B cell (primary cell): ENCODE data around the gene STX1A. TPM values are rescaled to one million over a fixed set of nuclear protein-coding genes. Genes with fewer than 3 reads are reported as not detected.

ENCODE experiments used
- ATAC-seq: fragments of 200-7000 bp; cut with Tn5 transposase; one replicate; pipeline ENCODE4 v1.10.0; 2021; ENCODE audit warnings: low read depth, mild to moderate bottlenecking, moderate number of reproducible peaks, moderate library complexity
- CTCF ChIA-PET: fragments of 350-600 bp; sonication (Branson Sonifier 250); formaldehyde crosslinking; loops from one replicate; lab custom pipeline; 2021; ENCODE audit warnings: antibody characterized with exemption, inconsistent platforms; lab: Charles Lee
- POLR2A ChIA-PET: fragments of 350-600 bp; sonication (Branson Sonifier 250); formaldehyde crosslinking; loops from one replicate; lab custom pipeline; 2021; ENCODE audit warnings: antibody characterized with exemption; lab: Charles Lee
- DNase-seq: peaks from one replicate; pipeline ENCODE4 v3.0.0; 2013
- H2AFZ ChIP-seq: 2 replicates; pipeline ENCODE4 v1.6.1; 2012; ENCODE audit warnings: mild to moderate bottlenecking, low read depth, low read length; ENCODE audit not compliant: insufficient read depth, poor library complexity, severe bottlenecking
- H3K27ac ChIP-seq, 2 donors: 1 replicate in 1 of 2; 2 replicates in 1 of 2; pipeline ENCODE4 v1.5.1; 2012 to 2013; ENCODE audit warnings: low read length in 2 of 2, mild to moderate bottlenecking in 2 of 2, moderate library complexity in 1 of 2
- H3K27me3 ChIP-seq, 4 experiments: fragments of 200-600 bp in 1 of 4; sonication (generic) in 1 of 4; replicated peaks in 1 of 4; 1 replicate in 2 of 4; 2 replicates in 2 of 4; pipeline versions ENCODE4 v1.6.1 to v1.7.0; 2013 to 2016; ENCODE audit warnings: low read length in 3 of 4, mild to moderate bottlenecking in 2 of 4, mixed read lengths in 1 of 4, moderate library complexity in 1 of 4; ENCODE audit not compliant: insufficient read depth in 4 of 4, control insufficient read depth in 3 of 4; ENCODE audit errors: control extremely low read depth in 1 of 4
- H3K36me3 ChIP-seq, 2 experiments: replicated peaks in 1 of 2; 1 replicate in 1 of 2; 2 replicates in 1 of 2; pipeline versions ENCODE4 v1.6.1 to v1.7.1; 2013; ENCODE audit warnings: low read length in 1 of 2; ENCODE audit not compliant: insufficient read depth in 2 of 2, control insufficient read depth in 1 of 2; ENCODE audit errors: control extremely low read depth in 1 of 2, extremely low read depth in 1 of 2
- H3K4me1 ChIP-seq, 2 donors: fragments of 200-600 bp in 1 of 2; sonication (generic) in 1 of 2; 1 replicate in 1 of 2; 2 replicates in 1 of 2; pipeline versions ENCODE4 v1.5.1 to v1.6.1; 2013 to 2017; ENCODE audit warnings: low read length in 2 of 2; ENCODE audit not compliant: control insufficient read depth in 2 of 2, insufficient read depth in 2 of 2
- H3K4me2 ChIP-seq: replicated peaks from 2 replicates; pipeline ENCODE3; 2012; ENCODE audit warnings: mild to moderate bottlenecking, low read depth, low read length; ENCODE audit not compliant: poor library complexity, severe bottlenecking
- H3K4me3 ChIP-seq, 5 experiments: fragments of 200-600 bp in 1 of 5; sonication (generic) in 1 of 5; 1 replicate in 3 of 5; 2 replicates in 2 of 5; pipeline versions ENCODE4 v1.5.1 to v1.7.0; 2011 to 2016; ENCODE audit warnings: low read length in 4 of 5, mild to moderate bottlenecking in 4 of 5, low read depth in 2 of 5, control low read depth in 1 of 5, moderate library complexity in 1 of 5; ENCODE audit not compliant: insufficient read depth in 1 of 5; ENCODE audit errors: control extremely low read depth in 1 of 5, extremely low read depth in 1 of 5
- H3K79me2 ChIP-seq: fragments of 200-600 bp; sonication (generic); one replicate; pipeline ENCODE4 v1.6.0; 2016; ENCODE audit warnings: low read length; ENCODE audit not compliant: control insufficient read depth, insufficient read depth
- H3K9ac ChIP-seq: fragments of 200-600 bp; sonication (generic); 2 replicates; pipeline ENCODE4 v1.6.1; 2017; ENCODE audit warnings: mild to moderate bottlenecking, low read length, moderate library complexity
- H3K9me3 ChIP-seq, 3 donors: one replicate each; pipeline versions ENCODE4 v1.6.1 to v1.7.1; 2013; ENCODE audit warnings: low read length in 2 of 3; ENCODE audit not compliant: control insufficient read depth in 2 of 3, insufficient read depth in 1 of 3; ENCODE audit errors: control extremely low read depth in 1 of 3
- H4K20me1 ChIP-seq: 2 replicates; pipeline ENCODE4 v1.6.0; 2012; ENCODE audit warnings: mild to moderate bottlenecking, low read length; ENCODE audit not compliant: insufficient read depth, control insufficient read depth, poor library complexity, severe bottlenecking
- H3K27ac Mint-ChIP-seq: one replicate; pipeline ENCODE4 v1.8.0; 2021; ENCODE audit warnings: mixed read lengths
- H3K27me3 Mint-ChIP-seq: one replicate; pipeline ENCODE4 v1.8.0; 2021; ENCODE audit warnings: mixed read lengths
- H3K4me1 Mint-ChIP-seq: one replicate; pipeline ENCODE4 v1.8.0; 2021; ENCODE audit warnings: mixed read lengths
- H3K4me3 Mint-ChIP-seq: one replicate; pipeline ENCODE4 v1.8.0; 2021; ENCODE audit warnings: mixed read lengths
- H3K9me3 Mint-ChIP-seq: one replicate; pipeline ENCODE4 v1.8.0; 2022; ENCODE audit warnings: mixed read lengths; ENCODE audit not compliant: insufficient read depth
- CTCF ChIP-seq: fragments of 200-600 bp; IDR thresholded peaks from one replicate; pipeline ENCODE4 v1.8.0; 2022; ENCODE audit warnings: antibody characterized with exemption, mild to moderate bottlenecking
- EZH2 ChIP-seq: IDR thresholded peaks from 2 replicates; pipeline ENCODE4 v1.6.1; 2012; ENCODE audit warnings: borderline replicate concordance, low read depth, mild to moderate bottlenecking, moderate library complexity, low read length; ENCODE audit not compliant: insufficient read depth, poor library complexity, severe bottlenecking
- WGBS: methylation state at CpG from one replicate; pipeline ENCODE4 v1.1.5; 2013; ENCODE audit warnings: missing lambda C conversion rate; ENCODE audit not compliant: insufficient coverage; 5-methylcytosine and 5-hydroxymethylcytosine counted together
- intact Hi-C: fragments of 100-400 bp; cut with micrococcal nuclease; formaldehyde crosslinking; loops from one replicate; pipeline ENCODE4 v1.10.0; 2022
- polyA plus RNA-seq: library from polyadenylated mRNA; depleted of rRNA; stranded (reverse); fragments of >200 nt; gene quantifications from 2 replicates; pipeline ENCODE4 v1.2.3, GENCODE V29; 2012
- total RNA-seq, 2 donors: library from RNA; stranded (reverse); fragments of 120-200 nt in 1 of 2; gene quantifications; 1 replicate in 1 of 2; 2 replicates in 1 of 2; pipeline versions ENCODE4 v1.2.3 to v1.2.4, GENCODE V29; 2013 to 2022

STX1A gene
- total and polyA plus RNA-seq, 2 donors (not counting 1 experiment from before 2014, with no cell fraction given) = 3.1 to 9.6 TPM

DNA sequence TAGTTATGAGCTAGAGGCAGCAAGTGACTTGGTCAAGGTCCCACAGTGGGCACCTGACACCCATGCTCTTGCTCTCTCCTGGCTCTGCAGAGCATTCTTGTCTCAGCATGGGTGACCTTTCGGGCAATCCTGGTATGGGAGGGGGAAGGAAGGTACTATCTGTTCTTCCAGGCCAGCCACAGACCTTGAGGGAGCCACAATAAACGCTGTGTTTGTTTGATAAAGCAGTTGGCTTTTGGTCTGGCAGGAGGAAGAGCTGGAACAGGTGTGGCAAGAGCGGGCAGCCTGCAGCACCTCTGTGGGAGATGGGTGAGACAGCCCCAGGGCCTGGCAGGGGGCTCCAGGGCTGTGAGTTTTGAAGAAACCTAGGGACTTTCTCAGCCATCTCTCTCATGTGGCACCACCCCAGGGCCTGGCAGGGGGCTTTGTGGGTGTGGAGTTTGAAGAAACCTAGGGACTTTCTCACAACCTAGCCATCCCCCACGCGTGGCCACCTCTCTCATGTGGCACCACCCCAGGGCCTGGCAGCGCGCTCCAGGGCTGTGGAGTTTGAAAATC is 39.2 kb upstream of the STX1A start:
- intact Hi-C loops = no loop called here
- no peaks in the 10 kb centered on the region for H4K20me1 ChIP-seq
- DNase-seq (no peak), ATAC-seq (no peak)
- H3K9ac ChIP-seq = no peak overlapping the region
- no peaks in the 10 kb centered on the region for H3K27me3 ChIP-seq
- no peaks in the 10 kb centered on the region for H3K79me2 ChIP-seq
- no peak overlapping the region for H2AFZ ChIP-seq
- H3K9me3 ChIP-seq = no peaks in the 10 kb centered on the region
- H3K36me3 ChIP-seq = no peaks in the 10 kb centered on the region
- TF ChIP-seq CTCF (no peak), EZH2 (no peak)
- no peak overlapping the region for H3K4me3 ChIP-seq
- no peak overlapping the region for H3K27ac ChIP-seq
- no peaks in the 10 kb centered on the region for H3K27me3 Mint-ChIP-seq
- ChIA-PET CTCF (no interaction called here), POLR2A (no interaction called here)
- no peaks in the 10 kb centered on the region for H3K4me1 ChIP-seq
- no peak overlapping the region for H3K27ac Mint-ChIP-seq
- WGBS = 84% methylated on average over 7 of the region's 7 CpGs
- H3K4me1 Mint-ChIP-seq = no peaks in the 10 kb centered on the region
- no peak overlapping the region for H3K4me2 ChIP-seq
- no peak overlapping the region for H3K4me3 Mint-ChIP-seq
- H3K9me3 Mint-ChIP-seq = no peaks in the 10 kb centered on the region

- no peaks in the 10 kb centered on the region for H3K27me3 ChIP-seq
- no peak overlapping the region for H3K4me3 ChIP-seq
- CTCF ChIA-PET = no interaction called here
- Mint-ChIP-seq H3K27me3 (peaks cover 12% of the 10 kb centered on the region), H3K27ac (no peak overlapping the region), H3K9me3 (no peaks in the 10 kb centered on the region), H3K4me3 (no peak overlapping the region), H3K4me1 (peaks cover 4% of the 10 kb centered on the region)
- no peaks in the 10 kb centered on the region for H4K20me1 ChIP-seq
- no peak for DNase-seq
- no peak for ATAC-seq
- POLR2A ChIA-PET = no interaction called here
- no peak overlapping the region for H3K9ac ChIP-seq
- H3K36me3 ChIP-seq = no peaks in the 10 kb centered on the region
- H2AFZ ChIP-seq = no peak overlapping the region
- no peaks in the 10 kb centered on the region for H3K79me2 ChIP-seq
- H3K27ac ChIP-seq = no peak overlapping the region
- peaks cover 0 to 3% of the 10 kb centered on the region in 2 donors for H3K4me1 ChIP-seq
- TF ChIP-seq EZH2 = no peak
- TF ChIP-seq CTCF = no peak
- intact Hi-C loops = no loop called here
- H3K9me3 ChIP-seq = no peaks in the 10 kb centered on the region
- 70% methylated on average over 11 of the region's 16 CpGs for WGBS
- no peak overlapping the region for H3K4me2 ChIP-seq
Observed at GRCh38 chr7:73749931-73750776, 30.7 kb upstream of the STX1A start.
